ENCODE results near the gene TMPO. TPM values are rescaled to one million over a fixed set of nuclear protein-coding genes. Genes with fewer than 3 reads are reported as not detected.
"Not testable (repeated sequence)": the region's sequence is repeated elsewhere in the genome, so short reads cannot be mapped to it uniquely, and the experiment has no call there.

Gene TMPO
- total RNA-seq, 1 donor, result 221 TPM

DNA sequence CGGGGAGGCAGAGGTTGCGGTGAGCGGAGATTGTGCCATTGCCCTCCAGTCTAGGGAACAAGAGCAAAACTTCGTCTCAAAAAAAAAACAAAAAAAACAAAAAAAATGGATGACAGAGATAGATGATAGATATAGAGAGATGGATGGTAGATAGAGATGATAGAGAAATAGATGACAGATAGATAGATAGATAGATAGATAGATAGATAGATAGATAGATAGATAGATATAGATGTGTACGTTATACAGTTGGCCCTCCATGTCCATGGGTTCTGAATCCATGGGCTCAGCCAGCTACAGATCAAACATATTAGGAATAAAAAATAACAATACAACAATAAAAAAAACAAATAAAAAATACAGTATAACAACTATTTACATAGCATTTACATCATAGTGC is 65.3 kb downstream of the TMPO start:
- no peaks in the 10 kb centered on the region for H3K9me3 ChIP-seq (ENCODE audit: low read depth, low read length)
- H3K4me1 ChIP-seq (ENCODE audit: insufficient read depth, low read length), result no peaks in the 10 kb centered on the region
- H3K4me3 ChIP-seq (ENCODE audit: low read length), result no peak overlapping the region
- H3K27me3 ChIP-seq (ENCODE audit: insufficient read depth, low read length), result no peaks in the 10 kb centered on the region

DNA sequence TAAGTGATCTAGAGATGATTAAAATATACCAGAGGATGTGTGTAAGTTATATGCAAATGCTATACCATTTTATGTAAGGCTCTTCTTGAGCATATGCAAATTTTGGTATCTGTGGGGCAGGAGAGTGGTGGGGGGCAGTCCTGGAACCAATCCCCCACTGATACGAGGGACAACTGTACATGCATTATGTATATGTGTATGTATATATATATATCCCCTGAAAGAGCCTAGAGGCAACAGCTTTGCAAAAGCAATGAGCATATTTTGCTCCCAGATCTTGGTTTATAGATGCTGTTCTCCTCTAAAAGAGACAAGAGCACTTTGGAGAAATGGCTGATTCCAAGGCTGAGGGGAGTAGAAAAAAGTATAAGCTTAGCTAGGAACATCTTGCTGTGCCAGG is 65.7 kb downstream of the TMPO start:
- Histone ChIP-seq H3K4me1 (ENCODE audit: insufficient read depth, low read length) (no peaks in the 10 kb centered on the region), H3K27me3 (ENCODE audit: insufficient read depth, low read length) (no peaks in the 10 kb centered on the region), H3K9me3 (ENCODE audit: low read depth, low read length) (no peaks in the 10 kb centered on the region), H3K4me3 (ENCODE audit: low read length) (no peak overlapping the region)

DNA sequence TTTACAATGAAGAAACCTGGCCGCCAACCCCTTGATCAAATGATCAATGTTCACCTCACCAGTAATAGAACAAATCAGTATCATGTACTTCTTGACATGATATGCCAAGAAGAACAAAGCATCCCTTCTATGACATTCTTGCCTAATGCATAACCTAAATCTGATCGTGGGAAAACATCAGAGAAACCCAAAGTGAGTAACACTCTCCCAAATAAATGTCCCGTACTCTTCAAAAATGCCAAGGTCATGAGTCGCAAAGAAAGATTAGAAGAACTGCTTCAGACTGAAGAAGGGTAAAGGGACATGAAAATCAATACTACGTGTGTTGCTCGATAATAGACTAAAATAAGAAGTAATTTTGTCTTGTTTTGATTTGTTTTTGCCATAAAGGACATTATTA is 66.7 kb downstream of the TMPO start:
- no peak overlapping the region for H3K4me3 ChIP-seq (ENCODE audit: low read length)
- no peaks in the 10 kb centered on the region for H3K4me1 ChIP-seq (ENCODE audit: insufficient read depth, low read length)
- no peaks in the 10 kb centered on the region for H3K9me3 ChIP-seq (ENCODE audit: low read depth, low read length)
- H3K27me3 ChIP-seq (ENCODE audit: insufficient read depth, low read length), result no peaks in the 10 kb centered on the region

GRCh38 chr12:98587084-98587483 is 71.7 kb downstream of the TMPO start:
- Histone ChIP-seq H3K4me3 (ENCODE audit: low read length) (no peak overlapping the region), H3K9me3 (ENCODE audit: low read depth, low read length) (no peaks in the 10 kb centered on the region), H3K27me3 (ENCODE audit: insufficient read depth, low read length) (no peaks in the 10 kb centered on the region), H3K4me1 (ENCODE audit: insufficient read depth, low read length) (no peaks in the 10 kb centered on the region)

DNA sequence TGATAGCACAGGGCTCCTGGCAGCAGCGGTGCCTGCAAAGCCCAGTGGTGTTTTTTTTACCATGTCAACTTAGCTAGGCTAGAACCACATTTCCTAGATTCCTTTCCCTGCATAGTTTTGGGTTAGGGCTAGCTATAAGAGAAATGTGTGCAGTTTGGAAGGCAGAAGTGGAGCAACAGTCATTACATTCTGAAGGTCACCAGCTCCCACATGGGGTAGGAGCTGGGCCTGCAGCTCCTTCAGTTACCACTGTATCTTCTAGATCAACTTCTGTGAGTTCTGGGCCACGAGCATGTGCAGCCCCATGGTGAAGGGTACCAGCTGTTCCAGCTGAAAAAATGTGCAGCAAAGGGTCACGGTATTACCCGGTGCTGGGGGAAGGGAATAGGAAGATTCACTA is 75.8 kb downstream of the TMPO start:
- Histone ChIP-seq H3K9me3 (ENCODE audit: low read depth, low read length) (no peaks in the 10 kb centered on the region), H3K4me3 (ENCODE audit: low read length) (no peak overlapping the region), H3K4me1 (ENCODE audit: insufficient read depth, low read length) (peaks cover 23% of the 10 kb centered on the region), H3K27me3 (ENCODE audit: insufficient read depth, low read length) (no peaks in the 10 kb centered on the region)

GRCh38 chr12:98592825-98593322 is 77.5 kb downstream of the TMPO start:
- Histone ChIP-seq H3K9me3 (ENCODE audit: low read depth, low read length) (no peaks in the 10 kb centered on the region), H3K4me3 (ENCODE audit: low read length) (peak overlapping the region; percentile 93), H3K27me3 (ENCODE audit: insufficient read depth, low read length) (no peaks in the 10 kb centered on the region), H3K4me1 (ENCODE audit: insufficient read depth, low read length) (peaks cover 30% of the 10 kb centered on the region)

DNA sequence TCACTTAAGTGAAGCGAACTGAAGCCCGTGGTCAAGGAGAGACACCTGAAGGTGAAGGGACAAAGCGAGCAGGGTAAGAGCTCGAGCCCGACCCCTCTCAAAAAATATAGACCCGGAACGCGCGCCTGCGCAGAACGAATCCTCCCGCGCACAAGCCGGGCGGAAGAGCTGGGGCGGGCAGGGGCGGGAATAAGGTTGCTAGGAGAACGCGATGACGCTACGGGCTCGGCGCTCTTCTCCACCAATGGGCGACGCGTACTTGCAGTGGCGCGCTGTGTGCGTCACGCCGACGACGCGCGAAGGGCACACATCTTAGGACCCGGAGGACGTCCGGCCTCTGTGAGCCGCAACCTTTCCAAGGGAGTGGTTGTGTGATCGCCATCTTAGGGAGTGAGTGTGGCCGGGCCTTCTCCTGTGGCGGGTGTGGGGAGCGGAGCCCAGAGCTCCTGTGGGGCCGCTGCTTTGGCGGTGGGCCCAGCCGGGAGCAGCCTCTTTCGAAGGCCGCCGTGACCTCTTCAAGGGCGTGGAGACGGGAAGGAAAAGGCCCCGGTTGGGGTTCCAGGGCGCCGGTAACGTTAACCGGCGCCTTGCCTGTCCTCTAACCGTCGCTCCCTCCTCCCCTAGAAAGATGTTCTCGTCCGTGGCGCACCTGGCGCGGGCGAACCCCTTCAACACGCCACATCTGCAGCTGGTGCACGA is 78.1 kb downstream of the TMPO start, which contains the start of gene SLC25A3:
TSS of gene SLC25A3 (plus strand) at position 336 of the 699 bp plus-strand sequence. CDS start at position 629, 293 bp downstream.
- peak within 1 kb of the TSS; percentile 93 for H3K4me3 ChIP-seq (ENCODE audit: low read length)

GRCh38 chr12:98594050-98594835 is 78.9 kb downstream of the TMPO start:
- Histone ChIP-seq H3K27me3 (ENCODE audit: insufficient read depth, low read length) (no peaks in the 10 kb centered on the region), H3K9me3 (ENCODE audit: low read depth, low read length) (no peaks in the 10 kb centered on the region), H3K4me3 (ENCODE audit: low read length) (peak overlapping the region; percentile 93), H3K4me1 (ENCODE audit: insufficient read depth, low read length) (peaks cover 30% of the 10 kb centered on the region)

More for the DNA sequence above, 78.1 kb downstream of the TMPO start, which contains the start of gene SLC25A3:
- peaks cover 30% of the 10 kb centered on the region for H3K4me1 ChIP-seq (ENCODE audit: insufficient read depth, low read length)
- no peaks in the 10 kb centered on the region for H3K27me3 ChIP-seq (ENCODE audit: insufficient read depth, low read length)
- no peaks in the 10 kb centered on the region for H3K9me3 ChIP-seq (ENCODE audit: low read depth, low read length)

- Histone ChIP-seq H3K4me1 (ENCODE audit: insufficient read depth, low read length) (peaks cover 30% of the 10 kb centered on the region), H3K27me3 (ENCODE audit: insufficient read depth, low read length) (no peaks in the 10 kb centered on the region), H3K9me3 (ENCODE audit: low read depth, low read length) (no peaks in the 10 kb centered on the region), H3K4me3 (ENCODE audit: low read length) (peak overlapping the region; percentile 93)
Measured at GRCh38 chr12:98595243-98595988, 80.0 kb downstream of the TMPO start.

DNA sequence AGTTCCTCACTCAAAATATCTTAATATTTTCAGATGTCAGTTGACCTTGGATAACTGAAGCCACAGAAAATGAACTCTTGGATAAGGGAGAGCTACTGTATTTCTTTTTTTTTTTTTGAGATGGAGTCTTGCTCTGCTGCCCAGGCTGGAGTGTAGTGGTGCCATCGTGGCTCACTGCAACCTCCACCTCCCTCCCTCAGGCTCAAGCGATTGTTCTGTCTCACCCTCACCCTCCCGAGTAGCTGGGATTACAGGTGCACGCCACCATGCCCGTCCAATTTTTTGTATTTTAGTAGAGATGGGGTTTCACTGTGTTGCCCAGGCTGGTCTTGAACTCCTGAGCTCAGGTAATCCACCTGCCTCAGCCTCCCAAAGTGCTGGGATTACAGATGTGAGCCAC is 81.9 kb downstream of the TMPO start:
- not testable (repeated sequence) for H3K27me3 ChIP-seq (ENCODE audit: insufficient read depth, low read length); H3K9me3 ChIP-seq (ENCODE audit: low read depth, low read length); H3K4me3 ChIP-seq (ENCODE audit: low read length)
- peaks cover 30% of the 10 kb centered on the region for H3K4me1 ChIP-seq (ENCODE audit: insufficient read depth, low read length)

Other genes starting within 250 kb of the TMPO start
- gene SLC25A3, start 78.1 kb downstream of the TMPO start, total RNA-seq, result 409 TPM
- 3.4 TPM for gene IKBIP, start 129.2 kb downstream of the TMPO start, total RNA-seq
- gene APAF1, start 129.7 kb downstream of the TMPO start, total RNA-seq, result 16.2 TPM

All from mononuclear cell (primary cell).